ENCODE measurements around the gene SENP8. TPM values are rescaled to one million over a fixed set of nuclear protein-coding genes. Genes with fewer than 3 reads are reported as not detected.
"Not testable (repeated sequence)": the region's sequence is repeated elsewhere in the genome, so short reads cannot be mapped to it uniquely, and the experiment has no call there.

Gene SENP8
- total RNA-seq (2014; rRNA removed; shearing (Covaris generic)) = 2.6 and 3.3 TPM in 2 replicates

- DNase-seq (ENCODE audit: low read depth) = peak; percentile 96
Measured at GRCh38 chr15:72118017-72118978, at the start of gene SENP8, which contains the start of gene MYO9A. Gene SENP8, plus strand, starts transcription at chr15:72118403. Its CDS starts 21,221 bp downstream, at chr15:72139624. Gene MYO9A, minus strand, starts transcription at chr15:72118150. Its CDS starts 71,587 bp downstream, at chr15:72046563.

- no peak for DNase-seq (ENCODE audit: low read depth)
Measured at GRCh38 chr15:72068856-72069255, 49.3 kb upstream of the SENP8 start.

GRCh38 chr15:72070817-72071447, 47.3 kb upstream of the SENP8 start:
- DNase-seq (ENCODE audit: low read depth) = no peak

GRCh38 chr15:72071448-72071825, 46.8 kb upstream of the SENP8 start:
- not testable (repeated sequence) for DNase-seq (ENCODE audit: low read depth)

- no peak for DNase-seq (ENCODE audit: low read depth)
Measured at GRCh38 chr15:72074335-72075060, 43.7 kb upstream of the SENP8 start.

GRCh38 chr15:72077950-72078349, 40.3 kb upstream of the SENP8 start:
- no peak for DNase-seq (ENCODE audit: low read depth)

GRCh38 chr15:72078887-72079286, 39.3 kb upstream of the SENP8 start:
- no peak for DNase-seq (ENCODE audit: low read depth)

GRCh38 chr15:72082176-72082575, 36.0 kb upstream of the SENP8 start:
- no peak for DNase-seq (ENCODE audit: low read depth)

- DNase-seq (ENCODE audit: low read depth) = no peak
Measured at GRCh38 chr15:72086010-72086697, 32.0 kb upstream of the SENP8 start.

- no peak for DNase-seq (ENCODE audit: low read depth)
Measured at GRCh38 chr15:72086920-72087648, 31.1 kb upstream of the SENP8 start.

GRCh38 chr15:72092006-72092405, 26.2 kb upstream of the SENP8 start:
- DNase-seq (ENCODE audit: low read depth) = no peak

GRCh38 chr15:72092691-72093090, 25.5 kb upstream of the SENP8 start:
- DNase-seq (ENCODE audit: low read depth) = no peak

GRCh38 chr15:72096796-72097195, 21.4 kb upstream of the SENP8 start:
- no peak for DNase-seq (ENCODE audit: low read depth)

- DNase-seq (ENCODE audit: low read depth) = no peak
Measured at GRCh38 chr15:72098040-72098439, 20.2 kb upstream of the SENP8 start.

- DNase-seq (ENCODE audit: low read depth) = no peak
Measured at GRCh38 chr15:72099155-72099554, 19.0 kb upstream of the SENP8 start.

GRCh38 chr15:72100551-72100950, 17.7 kb upstream of the SENP8 start:
- DNase-seq (ENCODE audit: low read depth) = not testable (repeated sequence)

GRCh38 chr15:72105111-72105510, 13.1 kb upstream of the SENP8 start:
- no peak for DNase-seq (ENCODE audit: low read depth)

GRCh38 chr15:72106068-72106467, 12.1 kb upstream of the SENP8 start:
- no peak for DNase-seq (ENCODE audit: low read depth)

- DNase-seq (ENCODE audit: low read depth) = no peak
Measured at GRCh38 chr15:72110355-72110754, 7.8 kb upstream of the SENP8 start.

- no peak for DNase-seq (ENCODE audit: low read depth)
Measured at GRCh38 chr15:72112116-72112515, 6.1 kb upstream of the SENP8 start.

- DNase-seq (ENCODE audit: low read depth) = no peak
Measured at GRCh38 chr15:72112805-72113204, 5.4 kb upstream of the SENP8 start.

Measured in RPMI7951 (cell line).